ENCODE measurements around the gene TRAPPC13.

Gene TRAPPC13

GRCh38 chr5:65623482-65623881, 1.3 kb upstream of the TRAPPC13 start:
- H3K4me3 ChIP-seq (ENCODE audit: low read depth, low read length) = peak overlapping the region; percentile 96
- no peak for TF ChIP-seq CTCF (IDR thresholded peaks at IDR 0.05; ENCODE audit: low read depth, low read length)

GRCh38 chr5:65624025-65624570, 729 bp upstream of the TRAPPC13 start, which contains the start of gene TRIM23:
Gene TRIM23, minus strand, starts transcription at chr5:65624333. Its CDS starts 59 bp downstream, at chr5:65624274.
- H3K4me3 ChIP-seq (ENCODE audit: low read depth, low read length) = peak within 1 kb of the TSS; percentile 96
- no peak for TF ChIP-seq CTCF (IDR thresholded peaks at IDR 0.05; ENCODE audit: low read depth, low read length)

GRCh38 chr5:65625743-65626142, 916 bp downstream of the TRAPPC13 start:
- peak overlapping the region; percentile 96 for H3K4me3 ChIP-seq (ENCODE audit: low read depth, low read length)
- TF ChIP-seq CTCF (IDR thresholded peaks at IDR 0.05; ENCODE audit: low read depth, low read length) = no peak

- H3K4me3 ChIP-seq (ENCODE audit: low read depth, low read length) = no peak overlapping the region
- TF ChIP-seq CTCF (IDR thresholded peaks at IDR 0.05; ENCODE audit: low read depth, low read length) = no peak
These were observed 6.2 kb downstream of the TRAPPC13 start for GRCh38 chr5:65630981-65631380.

GRCh38 chr5:65640240-65640639, 15.4 kb downstream of the TRAPPC13 start:
- TF ChIP-seq CTCF (IDR thresholded peaks at IDR 0.05; ENCODE audit: low read depth, low read length) = no peak
- H3K4me3 ChIP-seq (ENCODE audit: low read depth, low read length) = no peak overlapping the region

- TF ChIP-seq CTCF (IDR thresholded peaks at IDR 0.05; ENCODE audit: low read depth, low read length) = no peak
- H3K4me3 ChIP-seq (ENCODE audit: low read depth, low read length) = no peak overlapping the region
These were observed 22.1 kb downstream of the TRAPPC13 start for GRCh38 chr5:65646938-65647337.

- no peak overlapping the region for H3K4me3 ChIP-seq (ENCODE audit: low read depth, low read length)
- TF ChIP-seq CTCF (IDR thresholded peaks at IDR 0.05; ENCODE audit: low read depth, low read length) = no peak
These were observed 23.1 kb downstream of the TRAPPC13 start for GRCh38 chr5:65647941-65648340.

Data from WI38 (cell line).